SJCRH30 (cell line): Measurements from ENCODE around the gene IGF2. TPM values are rescaled to one million over a fixed set of nuclear protein-coding genes. Genes with fewer than 3 reads are reported as not detected.
A peak's percentile ranks its signal among the peaks of the same experiment; 100 is the strongest.

Experiments used
- DNase-seq, 2 experiments: peaks; one replicate each; pipeline ENCODE4 v3.0.0-alpha.2; 2015 to 2020
- H3K27ac ChIP-seq: fragments of 250-450 bp; sonication (Bioruptor Pico); 2 replicates; pipeline ENCODE4 v1.5.1; 2020; ENCODE audit warnings: mild to moderate bottlenecking, moderate library complexity
- H3K27me3 ChIP-seq: fragments of 250-450 bp; sonication (Bioruptor Pico); 2 replicates; pipeline ENCODE4 v1.5.1; 2020; ENCODE audit warnings: mild to moderate bottlenecking, moderate library complexity
- H3K36me3 ChIP-seq: fragments of 250-450 bp; sonication (Bioruptor Pico); 2 replicates; pipeline ENCODE4 v1.5.1; 2020; ENCODE audit warnings: mild to moderate bottlenecking, moderate library complexity
- H3K4me1 ChIP-seq: fragments of 250-450 bp; sonication (Bioruptor Pico); 2 replicates; pipeline ENCODE4 v1.5.1; 2020; ENCODE audit warnings: mild to moderate bottlenecking, moderate library complexity
- H3K4me3 ChIP-seq: fragments of 250-450 bp; sonication (Bioruptor Pico); 2 replicates; pipeline ENCODE4 v1.5.1; 2020; ENCODE audit warnings: mild to moderate bottlenecking, moderate library complexity
- H3K9me3 ChIP-seq: fragments of 250-450 bp; sonication (Bioruptor Pico); replicated peaks from 2 replicates; pipeline ENCODE4 v1.5.1; 2020; ENCODE audit warnings: mild to moderate bottlenecking, moderate library complexity
- total RNA-seq: library from RNA; depleted of rRNA; stranded (reverse); fragments of >200 nt; shearing (Covaris generic); gene quantifications from 2 replicates; pipeline ENCODE4 v1.2.3, GENCODE V29; 2014

IGF2 gene
- total RNA-seq, 1 experiment from 2014 or later: 513 TPM

DNA sequence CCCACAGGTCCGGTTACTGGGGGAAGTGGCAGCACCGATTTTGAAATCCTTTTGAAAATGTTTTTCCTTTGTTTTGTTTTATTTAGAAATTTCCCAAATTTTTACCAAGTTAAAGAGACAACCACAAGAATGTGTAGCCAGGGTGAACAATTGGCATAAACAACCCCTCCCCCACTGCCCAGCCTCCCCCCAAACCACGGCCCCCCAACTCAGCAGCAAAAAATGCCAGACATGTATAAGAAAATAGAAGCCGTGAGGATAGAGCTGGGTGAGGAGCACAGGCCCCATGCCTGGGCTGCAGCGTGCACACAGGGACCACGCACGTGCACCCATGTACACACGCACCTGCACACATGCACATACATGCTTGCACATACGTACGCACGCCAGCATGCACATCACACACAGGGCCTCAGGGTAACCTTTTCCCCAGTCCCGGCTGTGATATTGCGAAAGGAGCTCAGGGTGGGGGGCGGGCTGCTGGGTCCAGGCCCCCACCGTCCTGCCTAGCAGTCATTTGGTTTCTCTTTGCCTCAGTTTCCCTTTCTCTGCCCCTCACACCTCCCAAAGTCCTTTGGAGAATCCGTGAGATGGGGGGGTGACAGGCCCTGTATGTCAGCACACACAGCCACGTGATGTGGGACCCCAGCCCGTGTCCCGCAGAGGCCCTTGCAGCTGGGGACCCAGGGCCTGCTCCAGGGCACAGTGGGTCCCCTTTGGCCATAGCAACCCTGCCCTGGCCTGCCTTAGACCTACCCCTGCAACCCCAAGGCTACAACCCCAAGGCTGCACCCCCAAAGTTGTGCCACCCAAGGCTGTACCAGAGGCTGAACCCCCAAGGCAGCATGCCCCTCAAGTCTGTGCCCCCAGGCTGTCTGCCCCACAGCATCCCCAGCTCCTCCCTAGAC is 42.9 kb downstream of the IGF2 start:
- no peaks in the 10 kb centered on the region for H3K9me3 ChIP-seq
- peaks cover 56% of the 10 kb centered on the region for H3K4me1 ChIP-seq
- H3K27me3 ChIP-seq: no peaks in the 10 kb centered on the region
- no peak for DNase-seq
- H3K4me3 ChIP-seq: no peak overlapping the region
- H3K36me3 ChIP-seq: no peaks in the 10 kb centered on the region
- peak overlapping the region; percentile 61; the same call in 1 of the 2 replicates for H3K27ac ChIP-seq

DNA sequence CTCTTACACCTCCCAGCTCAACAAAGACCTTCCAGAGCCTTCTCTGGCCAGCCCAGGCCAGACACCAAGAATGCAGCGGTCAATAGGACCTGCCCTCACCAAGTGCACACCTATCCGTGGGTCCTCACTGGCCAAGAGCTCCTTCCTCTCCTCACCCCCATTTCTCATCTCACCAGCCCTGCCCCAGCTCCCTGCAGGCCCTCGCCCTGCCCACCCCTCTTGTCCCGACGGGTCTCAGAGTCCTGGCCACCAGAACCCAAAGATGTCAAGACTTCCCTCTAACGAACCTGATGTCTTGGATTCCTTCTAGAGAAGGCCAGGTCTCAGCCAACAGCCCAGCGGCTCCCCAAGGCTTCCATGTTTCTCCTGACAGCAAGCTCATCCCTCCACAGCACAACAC is 43.6 kb downstream of the IGF2 start:
- Histone ChIP-seq H3K4me1 (peaks cover 56% of the 10 kb centered on the region), H3K27ac (no peak overlapping the region), H3K27me3 (no peaks in the 10 kb centered on the region), H3K4me3 (no peak overlapping the region), H3K9me3 (no peaks in the 10 kb centered on the region), H3K36me3 (no peaks in the 10 kb centered on the region)
- no peak for DNase-seq

DNA sequence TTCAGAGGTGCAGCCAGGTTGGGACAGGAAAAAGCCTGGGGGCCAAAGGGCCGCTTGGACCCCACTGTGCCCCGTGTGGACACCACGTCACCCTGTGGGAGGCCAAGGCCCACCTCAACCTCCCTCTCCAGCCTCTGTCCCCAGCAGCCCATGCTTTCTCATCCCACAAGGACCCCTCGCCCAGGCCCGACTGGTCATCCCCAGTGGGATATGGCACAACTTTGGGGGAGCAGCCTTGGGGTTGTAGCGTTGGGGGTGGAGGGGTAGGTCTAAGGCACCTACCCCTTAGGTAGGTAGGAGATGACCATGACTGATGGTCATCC is 44.0 kb downstream of the IGF2 start:
- Histone ChIP-seq H3K4me3 (no peak overlapping the region), H3K27ac (no peak overlapping the region), H3K36me3 (no peaks in the 10 kb centered on the region), H3K27me3 (no peaks in the 10 kb centered on the region), H3K4me1 (peaks cover 57% of the 10 kb centered on the region), H3K9me3 (no peaks in the 10 kb centered on the region)
- no peak for DNase-seq

DNA sequence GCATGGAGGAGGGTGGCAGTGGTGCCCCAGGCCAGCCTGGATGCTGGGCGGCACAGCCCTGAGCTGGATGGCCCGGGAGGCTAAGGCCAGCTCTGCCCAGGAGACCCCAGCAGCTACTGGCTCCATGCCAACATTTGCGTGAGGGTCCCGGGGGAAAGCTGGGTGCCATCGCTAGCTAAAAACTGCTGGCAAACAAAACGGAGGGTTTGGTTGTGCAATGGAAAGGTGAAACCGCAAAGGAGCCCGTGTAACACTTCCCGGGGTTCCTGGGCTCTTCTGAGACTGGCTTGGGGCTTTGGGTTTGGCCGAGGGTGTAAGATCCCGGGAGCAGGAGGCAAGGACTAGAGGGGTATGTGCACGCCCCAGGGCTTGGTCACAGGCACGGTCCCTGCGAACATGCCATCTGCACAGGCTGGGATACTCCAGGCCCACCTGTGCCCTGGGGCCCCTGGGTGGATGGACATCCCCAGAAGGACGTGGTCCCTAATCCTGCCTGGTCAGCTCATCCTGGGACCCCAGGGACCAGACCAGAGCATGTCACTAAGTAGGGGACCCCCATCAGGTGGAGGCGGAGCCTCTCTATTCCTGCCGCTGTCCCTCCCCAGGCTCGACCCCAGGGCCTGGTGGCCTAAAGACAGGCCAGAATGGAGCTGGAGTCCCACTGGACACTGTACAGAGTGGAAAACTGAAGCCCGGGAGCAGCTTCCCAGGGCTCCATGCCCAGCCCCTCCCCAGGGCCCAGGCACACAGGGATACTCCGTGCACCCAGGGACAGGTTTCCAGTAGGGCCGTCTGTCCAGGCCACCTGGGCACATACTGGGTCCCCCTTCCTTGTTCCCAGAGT is 44.6 kb downstream of the IGF2 start:
- Histone ChIP-seq H3K4me1 (peaks cover 57% of the 10 kb centered on the region), H3K4me3 (no peak overlapping the region), H3K27ac (no peak overlapping the region), H3K9me3 (no peaks in the 10 kb centered on the region), H3K27me3 (no peaks in the 10 kb centered on the region), H3K36me3 (no peaks in the 10 kb centered on the region)
- DNase-seq: no peak

DNA sequence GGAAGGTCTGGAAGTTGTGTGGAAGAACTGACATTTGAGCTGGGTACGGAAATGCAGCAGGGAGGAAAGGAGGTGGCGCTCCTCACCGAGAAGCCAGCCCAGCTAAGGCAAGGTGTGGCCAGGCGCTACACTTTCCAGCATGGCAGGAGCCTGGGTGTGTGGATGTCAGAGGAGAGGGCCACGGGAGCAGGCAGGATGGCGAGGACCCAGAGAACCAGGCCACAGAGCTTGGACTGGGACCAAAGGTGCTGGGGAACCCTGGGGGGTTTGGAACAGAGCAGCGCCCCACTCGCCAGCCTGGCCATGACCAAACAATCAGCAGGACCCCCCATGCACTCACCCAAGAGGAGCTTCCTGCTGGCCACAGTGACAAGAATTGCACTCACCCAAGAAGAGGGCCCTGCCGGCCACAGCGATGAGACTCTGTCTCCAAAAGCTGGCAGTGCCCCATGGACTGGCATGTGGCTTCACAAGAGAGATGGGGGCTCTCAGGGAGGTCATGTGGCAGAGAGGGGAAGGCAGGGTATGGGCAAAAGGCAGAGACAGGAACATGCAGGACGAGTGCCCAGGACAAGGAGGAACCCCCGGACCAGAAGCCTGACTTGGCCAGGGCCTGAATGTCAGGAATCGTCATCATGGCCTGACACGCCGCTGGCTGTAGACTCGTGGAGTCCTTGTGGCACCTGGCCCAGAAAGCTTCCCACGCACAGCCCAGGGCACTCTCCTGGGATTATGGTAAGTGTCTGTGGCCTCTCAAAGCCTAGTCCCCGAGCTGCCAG is 45.4 kb downstream of the IGF2 start:
- Histone ChIP-seq H3K27me3 (no peaks in the 10 kb centered on the region), H3K9me3 (no peaks in the 10 kb centered on the region), H3K4me3 (no peak overlapping the region), H3K4me1 (peaks cover 51% of the 10 kb centered on the region), H3K36me3 (no peaks in the 10 kb centered on the region), H3K27ac (no peak overlapping the region)
- peak in 1 of 2 experiments; percentile 26 for DNase-seq

DNA sequence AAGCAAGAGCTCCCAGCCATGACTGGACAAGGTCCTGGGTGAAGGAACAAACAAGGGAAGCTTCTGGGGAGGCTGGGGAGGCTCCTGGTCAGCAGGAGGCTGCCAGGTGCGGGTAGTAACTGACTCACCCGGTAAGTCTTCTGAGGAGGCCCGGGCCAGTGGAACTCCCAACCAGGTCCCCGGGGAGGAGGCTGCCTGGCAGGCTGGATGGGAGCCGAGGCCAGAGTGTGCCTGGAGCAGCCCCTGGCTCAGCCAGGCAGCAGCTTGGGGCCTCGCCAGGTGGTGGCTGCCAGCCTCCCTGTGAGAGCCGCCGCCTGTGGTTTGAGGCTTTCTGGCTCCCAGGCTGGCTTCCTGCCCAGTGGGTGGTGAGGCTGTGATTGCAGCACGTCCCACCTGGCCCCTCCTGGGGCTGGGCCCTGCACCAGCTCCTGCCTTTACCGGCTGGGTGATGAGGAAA is 46.2 kb downstream of the IGF2 start:
- Histone ChIP-seq H3K27ac (no peak overlapping the region), H3K27me3 (no peaks in the 10 kb centered on the region), H3K4me3 (no peak overlapping the region), H3K9me3 (no peaks in the 10 kb centered on the region), H3K4me1 (peaks cover 43% of the 10 kb centered on the region), H3K36me3 (no peaks in the 10 kb centered on the region)
- DNase-seq: peak; percentile 95

DNA sequence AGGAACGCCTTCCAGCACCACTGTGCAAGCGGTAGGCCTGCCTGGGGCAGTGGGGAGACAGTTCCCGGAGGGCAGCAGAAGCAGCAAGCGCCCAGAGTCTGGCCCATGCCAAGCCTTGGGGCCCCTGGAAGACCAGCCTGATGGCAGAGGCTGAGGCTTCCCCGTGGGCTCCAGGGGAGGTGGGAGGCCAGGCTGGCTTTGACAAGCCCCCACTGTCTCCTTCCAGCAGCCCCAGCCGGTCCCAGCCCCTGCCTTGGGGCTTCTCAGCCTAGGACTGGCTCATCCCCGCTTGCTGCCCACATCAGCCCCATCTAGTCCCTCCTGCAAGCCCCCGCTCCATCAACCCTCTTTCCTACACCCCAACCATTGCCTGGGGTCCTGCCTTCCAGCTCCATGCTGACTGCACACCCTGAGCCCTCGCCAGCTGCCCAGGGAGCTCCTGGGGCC is 46.7 kb downstream of the IGF2 start:
- no peak for DNase-seq
- Histone ChIP-seq H3K4me1 (peaks cover 39% of the 10 kb centered on the region), H3K4me3 (no peak overlapping the region), H3K27ac (no peak overlapping the region), H3K27me3 (no peaks in the 10 kb centered on the region), H3K36me3 (no peaks in the 10 kb centered on the region), H3K9me3 (no peaks in the 10 kb centered on the region)

DNA sequence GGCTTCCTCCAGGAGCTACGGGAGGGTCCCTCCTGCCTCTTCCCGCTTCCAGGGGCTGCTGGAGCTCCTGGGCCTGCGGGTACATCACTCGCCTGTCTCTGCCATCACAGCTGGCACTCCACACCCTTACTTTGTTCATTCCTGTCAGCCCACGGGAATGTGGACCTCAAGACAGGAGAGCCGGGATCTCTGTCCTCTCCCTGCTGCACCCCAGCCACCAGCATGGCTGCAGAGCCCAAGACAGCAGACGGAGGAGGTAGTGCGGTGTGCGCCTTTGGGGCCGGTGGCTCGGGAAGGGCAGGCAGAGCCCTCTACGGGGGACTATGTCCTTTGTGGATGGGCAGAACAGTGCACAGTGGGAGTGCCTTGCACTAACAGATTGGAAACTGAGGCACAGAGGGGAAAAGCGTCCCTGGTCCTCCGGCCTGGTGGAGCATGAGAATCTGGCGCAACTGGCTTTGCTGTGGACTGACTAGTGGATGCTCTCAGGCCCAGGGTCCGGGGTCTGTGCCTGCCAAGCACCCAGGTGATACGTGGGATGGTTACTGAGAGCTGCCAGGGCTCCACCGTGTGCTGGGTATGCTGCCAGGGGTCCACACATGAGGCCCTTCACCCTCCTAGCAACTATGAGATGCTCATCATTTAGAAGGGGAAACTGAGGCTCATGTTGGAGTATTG is 47.3 kb downstream of the IGF2 start:
- Histone ChIP-seq H3K4me1 (peaks cover 34% of the 10 kb centered on the region), H3K4me3 (no peak overlapping the region), H3K9me3 (no peaks in the 10 kb centered on the region), H3K36me3 (no peaks in the 10 kb centered on the region), H3K27me3 (no peaks in the 10 kb centered on the region), H3K27ac (no peak overlapping the region)
- no peak for DNase-seq

DNA sequence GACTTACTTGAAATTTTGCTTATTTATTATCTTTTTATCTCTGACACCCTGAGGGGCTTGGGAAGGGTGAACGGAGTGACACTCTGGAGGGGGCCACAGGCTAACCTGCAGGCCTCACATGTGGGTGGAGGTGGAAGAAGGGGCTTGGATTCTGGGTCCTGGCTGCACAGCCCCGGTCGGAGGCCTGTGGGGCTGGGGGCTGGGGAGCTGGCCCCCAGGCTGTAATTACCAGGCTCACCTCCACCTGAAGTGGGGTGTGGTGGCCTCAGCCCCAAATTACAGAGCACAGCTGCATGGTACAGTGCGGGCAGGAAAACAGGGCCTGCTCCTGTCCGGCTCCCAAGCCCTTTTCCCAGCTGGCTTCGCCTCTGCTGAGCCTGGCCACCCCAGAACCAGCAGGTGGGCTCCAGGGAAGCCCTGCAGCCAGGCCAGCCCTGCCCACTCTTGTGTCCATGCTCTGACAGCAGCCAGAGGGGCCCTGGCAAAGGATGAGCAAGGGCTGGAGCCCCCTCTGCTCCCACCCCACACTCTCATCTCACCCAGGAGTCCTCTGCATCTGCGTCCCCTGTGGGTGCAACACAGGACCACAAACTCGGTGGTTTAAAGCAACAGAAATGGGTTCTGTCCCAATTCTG is 48.0 kb downstream of the IGF2 start:
- no peaks in the 10 kb centered on the region for H3K36me3 ChIP-seq

DNA sequence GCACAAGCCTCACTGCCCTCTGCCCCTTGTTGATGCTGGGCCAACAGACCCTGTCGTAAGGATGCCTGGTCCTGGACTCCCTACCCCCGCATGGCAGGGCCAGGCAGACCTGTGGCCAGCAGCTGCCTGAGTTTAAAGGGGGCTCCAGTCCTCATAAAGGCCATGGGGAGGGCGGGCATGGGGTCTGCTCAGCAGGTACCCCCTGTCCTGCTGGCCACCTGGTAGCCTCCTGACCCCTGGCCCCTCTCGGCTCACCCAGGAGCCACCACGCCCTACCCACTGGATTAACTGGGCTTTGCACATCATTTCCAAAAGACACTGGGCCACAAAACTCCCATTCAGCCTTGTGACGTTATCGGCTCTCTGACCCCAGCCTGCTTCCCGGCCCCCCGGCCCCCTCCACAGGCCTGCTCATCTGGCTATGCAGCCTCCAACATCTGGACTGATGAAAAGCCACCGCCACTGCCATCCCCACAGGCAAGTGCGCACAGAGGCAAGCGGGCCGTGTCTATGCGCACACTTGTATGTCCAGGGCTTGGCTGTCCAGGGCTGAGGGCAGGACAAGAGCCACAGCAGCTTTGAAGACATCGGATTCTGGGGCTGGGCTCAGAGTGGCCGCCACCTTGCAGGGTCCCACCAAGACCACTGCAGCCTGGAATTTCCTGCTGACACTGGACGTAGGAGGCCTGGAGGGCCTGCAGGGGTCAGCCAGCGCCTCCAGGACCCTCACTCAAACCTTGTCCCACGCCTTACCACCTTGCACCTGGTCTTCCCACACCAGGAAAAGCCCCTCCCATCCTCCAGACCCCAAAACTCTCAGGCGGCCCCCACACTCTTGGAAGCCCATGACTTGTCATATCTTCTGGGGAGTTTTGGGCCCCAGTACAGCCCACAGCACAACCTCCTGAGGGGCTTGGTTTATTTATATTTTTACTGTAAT is 48.7 kb downstream of the IGF2 start:
- DNase-seq: no peak
- no peaks in the 10 kb centered on the region for H3K9me3 ChIP-seq
- H3K36me3 ChIP-seq: no peaks in the 10 kb centered on the region
- peaks cover 26% of the 10 kb centered on the region for H3K4me1 ChIP-seq
- H3K27me3 ChIP-seq: no peaks in the 10 kb centered on the region
- H3K4me3 ChIP-seq: no peak overlapping the region
- no peak overlapping the region for H3K27ac ChIP-seq

More for the DNA sequence above, 48.0 kb downstream of the IGF2 start:
- no peaks in the 10 kb centered on the region for H3K9me3 ChIP-seq
- no peaks in the 10 kb centered on the region for H3K27me3 ChIP-seq
- no peak overlapping the region for H3K27ac ChIP-seq
- no peak overlapping the region for H3K4me3 ChIP-seq
- H3K4me1 ChIP-seq: peaks cover 27% of the 10 kb centered on the region
- no peak for DNase-seq

DNA sequence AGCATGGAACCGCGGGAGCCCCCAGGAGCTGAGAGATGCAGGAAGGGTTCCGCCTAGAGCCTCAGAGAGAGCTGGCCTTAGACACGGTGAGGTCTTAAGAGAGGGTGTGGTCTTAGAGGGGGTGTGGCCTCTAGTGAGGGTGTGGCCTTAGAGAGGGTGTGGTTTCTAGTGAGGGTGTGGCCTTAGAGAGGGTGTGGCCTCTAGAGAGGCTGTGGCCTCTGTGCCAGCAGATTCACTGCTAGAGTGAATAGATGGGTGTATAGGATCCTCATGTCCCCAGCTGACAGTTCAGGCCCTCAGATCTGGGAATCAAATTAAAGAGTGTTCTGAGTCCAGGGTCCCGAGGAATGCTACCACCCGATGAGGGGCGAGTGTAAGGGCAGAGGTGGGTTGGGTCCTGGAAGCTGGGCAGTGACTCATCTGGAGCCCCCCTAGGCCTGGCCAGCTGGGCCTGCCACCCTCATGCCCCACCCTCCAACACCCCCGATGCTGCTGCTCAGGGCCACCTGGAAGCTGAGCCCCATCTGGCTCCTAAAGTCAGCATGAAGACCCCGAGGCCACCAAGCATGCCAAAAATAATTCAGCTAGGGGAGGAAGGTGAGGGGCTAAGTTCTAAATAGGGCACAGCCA is 49.5 kb downstream of the IGF2 start:
- Histone ChIP-seq H3K4me1 (peaks cover 26% of the 10 kb centered on the region), H3K36me3 (no peaks in the 10 kb centered on the region), H3K27me3 (no peaks in the 10 kb centered on the region), H3K27ac (no peak overlapping the region), H3K9me3 (no peaks in the 10 kb centered on the region), H3K4me3 (no peak overlapping the region)
- peak; percentile 76 to 85 for DNase-seq

DNA sequence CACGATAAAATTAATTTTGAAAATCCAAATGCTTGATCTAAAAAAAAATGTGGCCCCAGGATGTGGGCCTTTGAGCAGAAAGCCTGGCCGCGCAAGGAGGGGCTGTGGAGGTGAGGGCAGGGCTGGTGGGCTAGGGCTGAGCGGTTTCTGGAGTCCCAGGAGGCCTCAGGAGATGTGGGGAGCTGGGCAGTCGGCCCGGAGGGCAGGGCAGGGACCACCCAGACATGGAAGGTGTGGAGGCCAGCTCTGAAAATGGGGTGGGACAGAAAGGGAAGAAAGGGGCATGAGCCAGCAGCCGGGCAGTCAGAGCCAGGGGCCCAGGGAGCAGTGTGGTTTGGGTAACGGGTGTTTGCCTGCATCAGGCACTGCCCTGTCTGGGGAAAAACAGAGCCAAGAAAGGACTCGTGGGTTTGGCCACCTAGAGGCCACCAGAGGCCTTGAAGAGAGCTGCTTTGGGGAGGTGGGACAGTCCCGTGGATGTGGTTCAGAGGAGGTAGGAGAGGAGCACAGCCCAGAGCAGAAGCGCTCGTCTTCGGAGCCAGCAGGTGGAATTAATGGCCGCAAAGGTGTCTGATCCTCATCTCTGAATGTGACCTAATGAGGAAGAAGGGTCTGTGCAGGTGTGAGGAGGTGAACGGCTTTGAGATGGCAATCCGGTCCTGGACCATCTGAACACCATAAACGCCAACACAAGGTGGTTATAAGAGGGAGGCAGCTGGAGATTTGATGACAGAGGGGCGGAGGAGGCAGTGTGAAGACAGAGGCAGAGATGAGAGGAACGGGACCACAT is 50.2 kb downstream of the IGF2 start:
- no peaks in the 10 kb centered on the region for H3K27me3 ChIP-seq
- H3K36me3 ChIP-seq: no peaks in the 10 kb centered on the region
- H3K9me3 ChIP-seq: peaks cover 5% of the 10 kb centered on the region; the same call in 1 of the 2 replicates
- no peak overlapping the region for H3K27ac ChIP-seq
- H3K4me3 ChIP-seq: no peak overlapping the region
- peak in 1 of 2 experiments; percentile 42 for DNase-seq
- peaks cover 26% of the 10 kb centered on the region for H3K4me1 ChIP-seq
